Esophagus squamous epithelium (tissue), 5 donors: ENCODE data around the gene MFSD1. TPM values are rescaled to one million over a fixed set of nuclear protein-coding genes. Genes with fewer than 3 reads are reported as not detected.

ENCODE experiments used
- DNase-seq: peaks from one replicate; lab custom pipeline; 2025; lab: John Stamatoyannopoulos, UW
- H3K27ac ChIP-seq, 4 donors: fragments of 200-600 bp; sonication (generic); one replicate each; pipeline ENCODE4 v1.5.1; 2016 to 2019; ENCODE audit warnings: mild to moderate bottlenecking in 1 of 4
- H3K27me3 ChIP-seq, 4 donors: fragments of 200-600 bp; sonication (generic); 1 replicate in 3 of 4; 2 replicates in 1 of 4; pipeline versions ENCODE4 v1.5.1 to v1.6.0; 2017 to 2021; ENCODE audit warnings: antibody characterized with exemption in 1 of 4
- H3K36me3 ChIP-seq, 3 donors: fragments of 200-600 bp; sonication (generic); one replicate each; pipeline ENCODE4 v1.5.1; 2016 to 2019
- H3K4me1 ChIP-seq, 3 donors: fragments of 200-600 bp; sonication (generic); one replicate each; pipeline ENCODE4 v1.5.1; 2017 to 2019
- H3K4me3 ChIP-seq, 4 donors: fragments of 200-600 bp; sonication (generic); 1 replicate in 3 of 4; 2 replicates in 1 of 4; pipeline ENCODE4 v1.5.1; 2016 to 2019; ENCODE audit warnings: mild to moderate bottlenecking in 2 of 4, moderate library complexity in 1 of 4
- H3K9me3 ChIP-seq, 3 donors: fragments of 200-600 bp; sonication (generic); one replicate each; pipeline ENCODE4 v1.5.1; 2016 to 2019
- POLR2A ChIP-seq, 4 donors: fragments of 450-650 bp; IDR thresholded peaks; one replicate each; pipeline ENCODE4 v1.6.1; 2017; ENCODE audit warnings: antibody characterized with exemption in 4 of 4, mild to moderate bottlenecking in 4 of 4, moderate library complexity in 3 of 4
- WGBS, 2 donors: methylation state at CpG; one replicate each; pipeline ENCODE4 v1.1.5; 2018; 5-methylcytosine and 5-hydroxymethylcytosine counted together
- intact Hi-C: fragments of 100-400 bp; cut with DNase I; formaldehyde crosslinking; loops from one replicate; pipeline ENCODE4 v1.15.0; 2022
- total RNA-seq, 4 donors: library from RNA; depleted of rRNA; stranded (reverse); fragments of >200 nt; gene quantifications; one replicate each; pipeline ENCODE4 v1.1.0, GENCODE V29; 2016
- TF ChIP-seq, protein P1 (sequence below), 6 experiments: fragments of 450-650 bp in 4 of 6; fragments of 200-600 bp in 2 of 6; sonication (generic) in 2 of 6; IDR thresholded peaks; one replicate each; pipeline ENCODE4 v1.5.1; 2016 to 2019; ENCODE audit warnings: antibody characterized with exemption in 6 of 6, mild to moderate bottlenecking in 4 of 6, moderate library complexity in 4 of 6
- donor health status: DM: yes; HTN: yes; CAD: no.

The MFSD1 gene
- total RNA-seq, 4 donors from 2014 or later = 72.7 to 108 (median 98.2) TPM

DNA sequence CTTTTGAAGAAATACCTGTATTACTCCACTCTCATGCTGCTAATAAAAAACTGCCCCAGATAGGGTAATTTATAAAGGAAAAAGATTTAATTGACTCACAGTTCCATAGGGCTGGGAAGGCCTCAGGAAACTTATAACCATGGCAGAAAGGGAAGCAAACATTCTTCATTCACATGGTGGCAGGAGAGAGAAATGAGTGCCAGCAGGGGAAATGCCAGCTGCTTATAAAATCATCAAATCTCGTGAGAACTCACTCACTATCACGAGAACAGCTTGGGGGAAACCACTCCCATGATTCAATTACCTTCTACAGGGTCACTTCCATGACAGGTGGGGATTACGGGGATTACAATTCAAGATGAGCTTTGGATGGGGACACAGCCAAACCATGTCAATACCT lies 18.7 kb downstream of the MFSD1 start:
- 71 to 72% methylated on average over 3 of the region's 3 CpGs for WGBS, 2 donors
- no peaks in the 10 kb centered on the region for H3K9me3 ChIP-seq
- TF ChIP-seq, protein P1, sequence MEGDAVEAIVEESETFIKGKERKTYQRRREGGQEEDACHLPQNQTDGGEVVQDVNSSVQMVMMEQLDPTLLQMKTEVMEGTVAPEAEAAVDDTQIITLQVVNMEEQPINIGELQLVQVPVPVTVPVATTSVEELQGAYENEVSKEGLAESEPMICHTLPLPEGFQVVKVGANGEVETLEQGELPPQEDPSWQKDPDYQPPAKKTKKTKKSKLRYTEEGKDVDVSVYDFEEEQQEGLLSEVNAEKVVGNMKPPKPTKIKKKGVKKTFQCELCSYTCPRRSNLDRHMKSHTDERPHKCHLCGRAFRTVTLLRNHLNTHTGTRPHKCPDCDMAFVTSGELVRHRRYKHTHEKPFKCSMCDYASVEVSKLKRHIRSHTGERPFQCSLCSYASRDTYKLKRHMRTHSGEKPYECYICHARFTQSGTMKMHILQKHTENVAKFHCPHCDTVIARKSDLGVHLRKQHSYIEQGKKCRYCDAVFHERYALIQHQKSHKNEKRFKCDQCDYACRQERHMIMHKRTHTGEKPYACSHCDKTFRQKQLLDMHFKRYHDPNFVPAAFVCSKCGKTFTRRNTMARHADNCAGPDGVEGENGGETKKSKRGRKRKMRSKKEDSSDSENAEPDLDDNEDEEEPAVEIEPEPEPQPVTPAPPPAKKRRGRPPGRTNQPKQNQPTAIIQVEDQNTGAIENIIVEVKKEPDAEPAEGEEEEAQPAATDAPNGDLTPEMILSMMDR (IDR thresholded peaks at IDR 0.05) = no peak
- no peak for TF ChIP-seq POLR2A (IDR thresholded peaks at IDR 0.05)
- intact Hi-C loops = no loop called here
- H3K36me3 ChIP-seq = peaks cover 0 to 82% (median 21%) of the 10 kb centered on the region in 3 donors
- no peaks in the 10 kb centered on the region for H3K4me1 ChIP-seq
- H3K4me3 ChIP-seq = no peak overlapping the region
- DNase-seq = no peak
- H3K27me3 ChIP-seq = no peaks in the 10 kb centered on the region
- no peak overlapping the region for H3K27ac ChIP-seq

DNA sequence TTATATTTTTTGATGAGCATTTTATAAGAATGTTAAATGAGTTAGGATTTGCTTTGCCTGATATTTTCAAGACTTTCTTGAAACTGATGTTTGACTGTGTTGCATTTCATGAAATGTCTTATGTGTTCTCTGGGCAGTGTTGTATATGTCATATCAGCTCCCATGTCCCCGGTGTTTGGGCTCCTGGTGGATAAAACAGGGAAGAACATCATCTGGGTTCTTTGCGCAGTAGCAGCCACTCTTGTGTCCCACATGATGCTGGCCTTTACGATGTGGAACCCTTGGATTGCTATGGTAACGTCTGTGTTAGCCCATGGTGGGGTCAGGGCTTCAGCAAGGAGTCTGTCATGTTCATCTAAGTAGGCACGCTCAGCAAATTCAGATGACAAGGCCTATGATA lies 20.0 kb downstream of the MFSD1 start:
- peaks cover 0 to 93% (median 21%) of the 10 kb centered on the region in 3 donors for H3K36me3 ChIP-seq
- H3K4me3 ChIP-seq = no peak overlapping the region
- no peaks in the 10 kb centered on the region for H3K9me3 ChIP-seq
- no peak overlapping the region for H3K27ac ChIP-seq
- intact Hi-C loops = no loop called here
- 88 to 89% methylated on average over 5 of the region's 5 CpGs for WGBS, 2 donors
- H3K4me1 ChIP-seq = no peaks in the 10 kb centered on the region
- DNase-seq = no peak
- TF ChIP-seq, protein P1 (IDR thresholded peaks at IDR 0.05) = no peak
- TF ChIP-seq POLR2A (IDR thresholded peaks at IDR 0.05) = no peak
- no peaks in the 10 kb centered on the region for H3K27me3 ChIP-seq

DNA sequence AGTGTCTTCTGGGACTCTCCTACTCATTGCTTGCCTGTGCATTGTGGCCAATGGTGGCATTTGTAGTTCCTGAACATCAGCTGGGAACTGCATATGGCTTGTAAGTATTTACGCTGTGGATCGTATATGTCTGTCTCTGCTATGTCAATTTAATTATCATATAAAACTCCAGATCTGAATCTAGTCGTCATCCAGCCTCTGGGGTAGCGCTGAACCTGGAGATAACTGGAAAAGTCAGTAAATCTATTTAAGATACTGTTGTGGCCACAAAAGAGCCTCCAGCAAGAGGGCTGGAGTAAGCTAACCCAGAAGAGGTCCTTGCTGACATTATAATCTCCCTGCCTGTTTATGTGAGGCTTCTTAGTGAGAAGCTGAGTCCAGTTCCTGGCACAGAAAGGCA lies 21.6 kb downstream of the MFSD1 start:
- TF ChIP-seq, protein P1 (IDR thresholded peaks at IDR 0.05) = no peak
- H3K4me1 ChIP-seq = no peaks in the 10 kb centered on the region
- WGBS, 2 donors = 95 to 97% methylated on average over 4 of the region's 4 CpGs
- no peak for DNase-seq
- H3K9me3 ChIP-seq = no peaks in the 10 kb centered on the region
- H3K4me3 ChIP-seq = no peak overlapping the region
- no peaks in the 10 kb centered on the region for H3K27me3 ChIP-seq
- H3K36me3 ChIP-seq = peaks cover 0 to 99% (median 21%) of the 10 kb centered on the region in 3 donors
- no peak overlapping the region for H3K27ac ChIP-seq
- intact Hi-C loops = no loop called here

DNA sequence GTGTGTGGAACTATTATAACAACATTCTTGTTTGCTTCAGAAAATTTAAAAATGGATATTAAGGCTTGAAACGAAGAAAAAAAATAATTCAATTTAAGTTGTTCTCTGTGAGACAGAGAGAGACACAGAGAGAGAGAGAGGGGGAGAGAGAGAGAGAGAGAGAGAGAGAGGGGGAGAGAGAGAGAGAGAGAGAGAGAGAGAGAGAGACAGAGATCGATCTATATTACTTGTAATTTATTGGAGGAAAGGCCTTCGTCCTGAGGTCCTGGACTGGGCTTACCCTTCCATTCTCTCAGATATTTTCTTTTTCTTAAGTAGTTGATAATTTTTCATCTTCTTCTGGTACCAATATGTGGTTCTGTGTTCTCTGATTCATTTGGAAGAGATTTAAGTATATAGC lies 25.9 kb downstream of the MFSD1 start:
- intact Hi-C loops = no loop called here
- DNase-seq = no peak
- peaks cover 0 to 99% (median 3%) of the 10 kb centered on the region in 3 donors for H3K36me3 ChIP-seq
- WGBS, 2 donors = 94 to 95% methylated on average over 3 of the region's 3 CpGs
- no peak overlapping the region for H3K4me3 ChIP-seq
- H3K27me3 ChIP-seq = no peaks in the 10 kb centered on the region
- no peak overlapping the region for H3K27ac ChIP-seq
- no peaks in the 10 kb centered on the region for H3K9me3 ChIP-seq
- no peaks in the 10 kb centered on the region for H3K4me1 ChIP-seq
- no peak for TF ChIP-seq POLR2A (IDR thresholded peaks at IDR 0.05)

DNA sequence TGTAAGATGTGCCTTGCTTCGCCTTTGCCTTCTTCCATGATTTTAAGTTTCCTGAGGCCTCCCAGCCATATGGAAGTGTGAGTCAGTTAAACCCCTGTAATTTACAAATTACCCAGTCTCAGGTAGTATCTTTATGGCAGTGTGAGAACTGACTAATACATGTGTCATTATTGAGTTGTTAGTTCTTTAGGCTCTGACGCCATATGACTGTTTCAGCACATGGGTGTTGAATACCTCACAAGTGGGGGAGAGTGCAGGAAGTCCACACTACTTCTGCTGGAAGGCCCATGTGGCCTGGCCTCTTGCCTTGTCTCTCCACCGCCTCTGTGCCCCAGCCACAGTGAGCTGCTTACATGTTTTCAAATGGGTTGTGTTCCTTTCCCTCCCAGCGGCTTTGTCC lies 28.5 kb downstream of the MFSD1 start:
- Histone ChIP-seq H3K27me3 (no peaks in the 10 kb centered on the region), H3K4me1 (no peaks in the 10 kb centered on the region), H3K36me3 (peaks cover 0 to 76% (median 0%) of the 10 kb centered on the region in 3 donors), H3K4me3 (no peak overlapping the region), H3K9me3 (no peaks in the 10 kb centered on the region), H3K27ac (no peak overlapping the region)
- TF ChIP-seq POLR2A (IDR thresholded peaks at IDR 0.05) = no peak
- TF ChIP-seq, protein P1 (IDR thresholded peaks at IDR 0.05) = no peak
- no peak for DNase-seq
- 86 to 89% methylated on average over 4 of the region's 4 CpGs for WGBS, 2 donors
- intact Hi-C loops = no loop called here

DNA sequence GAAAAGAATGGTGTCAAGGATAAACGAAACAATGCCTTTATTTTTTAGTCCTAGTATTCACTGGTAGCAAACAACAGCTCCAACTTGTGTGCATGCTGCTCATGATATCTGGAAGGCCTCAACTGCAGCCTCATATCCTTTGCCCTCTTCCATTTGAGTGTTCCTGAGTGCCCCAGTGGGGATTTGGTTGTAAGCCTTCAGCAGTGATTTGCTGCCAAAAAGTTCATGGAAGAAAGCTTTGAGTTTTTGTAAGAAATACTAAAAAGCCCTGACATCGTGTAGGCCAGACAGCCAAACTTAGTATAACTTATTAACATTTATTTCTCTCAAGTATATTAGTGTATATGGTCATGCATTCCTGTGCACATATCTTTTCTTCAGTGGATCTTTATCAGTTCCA lies 30.0 kb downstream of the MFSD1 start:
- H3K27me3 ChIP-seq = no peaks in the 10 kb centered on the region
- H3K27ac ChIP-seq = no peak overlapping the region
- 76 to 82% methylated on average over 2 of the region's 2 CpGs for WGBS, 2 donors
- intact Hi-C loops = no loop called here
- no peak for DNase-seq
- no peaks in the 10 kb centered on the region for H3K4me1 ChIP-seq
- no peak for TF ChIP-seq POLR2A (IDR thresholded peaks at IDR 0.05)
- TF ChIP-seq, protein P1 (IDR thresholded peaks at IDR 0.05) = no peak
- H3K36me3 ChIP-seq = peaks cover 0 to 62% (median 0%) of the 10 kb centered on the region in 3 donors
- no peak overlapping the region for H3K4me3 ChIP-seq
- no peaks in the 10 kb centered on the region for H3K9me3 ChIP-seq
